Ascending aorta (tissue), 2 donors: ENCODE data around the gene TBX4. TPM values are rescaled to one million over a fixed set of nuclear protein-coding genes. Genes with fewer than 3 reads are reported as not detected.

Source experiments
- DNase-seq, 2 donors: peaks; one replicate each; pipeline ENCODE4 v3.0.0-alpha.2; 2019; ENCODE audit warnings: low spot score in 2 of 2
- H3K27ac ChIP-seq, 2 donors: fragments of 200-600 bp; sonication (generic); one replicate each; pipeline ENCODE4 v1.5.1; 2016 to 2017; ENCODE audit warnings: mild to moderate bottlenecking in 1 of 2
- H3K27me3 ChIP-seq: fragments of 200-600 bp; sonication (generic); one replicate; pipeline ENCODE4 v1.5.1; 2017
- H3K36me3 ChIP-seq, 2 donors: fragments of 200-600 bp; sonication (generic); one replicate each; pipeline ENCODE4 v1.5.1; 2016
- H3K4me1 ChIP-seq, 2 donors: fragments of 200-600 bp; sonication (generic); one replicate each; pipeline ENCODE4 v1.5.1; 2016 to 2017; ENCODE audit warnings: mild to moderate bottlenecking in 1 of 2
- H3K4me3 ChIP-seq, 2 donors: fragments of 200-600 bp; sonication (generic); one replicate each; pipeline ENCODE4 v1.5.1; 2016 to 2017; ENCODE audit warnings: mild to moderate bottlenecking in 1 of 2
- H3K9me3 ChIP-seq, 2 donors: fragments of 200-600 bp; sonication (generic); one replicate each; pipeline ENCODE4 v1.5.1; 2016
- intact Hi-C: fragments of 100-400 bp; cut with DNase I; formaldehyde crosslinking; loops from one replicate; pipeline ENCODE4 v1.15.1; 2023
- total RNA-seq: library from RNA; depleted of rRNA; stranded (reverse); fragments of >200 nt; gene quantifications from one replicate; pipeline ENCODE4 v1.1.0, GENCODE V29; 2016
- TF ChIP-seq, protein P1 (sequence below), 3 experiments: fragments of 200-600 bp in 2 of 3; fragments of 450-650 bp in 1 of 3; sonication (generic) in 2 of 3; IDR thresholded peaks; one replicate each; pipeline ENCODE4 v1.5.1; 2016 to 2019; ENCODE audit warnings: antibody characterized with exemption in 3 of 3, mild to moderate bottlenecking in 1 of 3, moderate library complexity in 1 of 3

TBX4 gene
- total RNA-seq, 1 donor from 2014 or later = not detected

GRCh38 chr17:61411261-61412142 is 40.7 kb upstream of the TBX4 start:
- peak overlapping the region; percentile 94 to 96 for H3K27ac ChIP-seq
- H3K36me3 ChIP-seq = no peaks in the 10 kb centered on the region
- H3K4me3 ChIP-seq = peak overlapping the region; percentile 78 to 80
- TF ChIP-seq, protein P1, sequence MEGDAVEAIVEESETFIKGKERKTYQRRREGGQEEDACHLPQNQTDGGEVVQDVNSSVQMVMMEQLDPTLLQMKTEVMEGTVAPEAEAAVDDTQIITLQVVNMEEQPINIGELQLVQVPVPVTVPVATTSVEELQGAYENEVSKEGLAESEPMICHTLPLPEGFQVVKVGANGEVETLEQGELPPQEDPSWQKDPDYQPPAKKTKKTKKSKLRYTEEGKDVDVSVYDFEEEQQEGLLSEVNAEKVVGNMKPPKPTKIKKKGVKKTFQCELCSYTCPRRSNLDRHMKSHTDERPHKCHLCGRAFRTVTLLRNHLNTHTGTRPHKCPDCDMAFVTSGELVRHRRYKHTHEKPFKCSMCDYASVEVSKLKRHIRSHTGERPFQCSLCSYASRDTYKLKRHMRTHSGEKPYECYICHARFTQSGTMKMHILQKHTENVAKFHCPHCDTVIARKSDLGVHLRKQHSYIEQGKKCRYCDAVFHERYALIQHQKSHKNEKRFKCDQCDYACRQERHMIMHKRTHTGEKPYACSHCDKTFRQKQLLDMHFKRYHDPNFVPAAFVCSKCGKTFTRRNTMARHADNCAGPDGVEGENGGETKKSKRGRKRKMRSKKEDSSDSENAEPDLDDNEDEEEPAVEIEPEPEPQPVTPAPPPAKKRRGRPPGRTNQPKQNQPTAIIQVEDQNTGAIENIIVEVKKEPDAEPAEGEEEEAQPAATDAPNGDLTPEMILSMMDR (IDR thresholded peaks at IDR 0.05) = no peak
- H3K4me1 ChIP-seq = peaks cover 4 to 32% of the 10 kb centered on the region in 2 donors
- intact Hi-C loops = loop anchor here (1.0 to 10.0 kb wide), 8 partner anchors 451 to 1019 kb away; partner anchors contain the start of genes APPBP2, BCAS3, BRIP1 and PPM1D
- peak; percentile 9 to 80 for DNase-seq
- no peaks in the 10 kb centered on the region for H3K27me3 ChIP-seq
- no peaks in the 10 kb centered on the region for H3K9me3 ChIP-seq

GRCh38 chr17:61412143-61412859 is 39.9 kb upstream of the TBX4 start:
- H3K9me3 ChIP-seq = no peaks in the 10 kb centered on the region
- H3K4me3 ChIP-seq = peak overlapping the region; percentile 78 to 80
- peak; percentile 35 to 91 for DNase-seq
- H3K27me3 ChIP-seq = no peaks in the 10 kb centered on the region
- TF ChIP-seq, protein P1 (IDR thresholded peaks at IDR 0.05) = peak; percentile 99 to 100 (median 99)
- peaks cover 9 to 40% of the 10 kb centered on the region in 2 donors for H3K4me1 ChIP-seq
- intact Hi-C loops = loop anchor here (2.0 to 10.0 kb wide), 7 partner anchors 450 to 1020 kb away; partner anchors contain the start of genes APPBP2, BRIP1, PPM1D and USP32
- no peaks in the 10 kb centered on the region for H3K36me3 ChIP-seq
- H3K27ac ChIP-seq = peak overlapping the region; percentile 94 to 96

GRCh38 chr17:61412860-61413660 is 39.2 kb upstream of the TBX4 start:
- peaks cover 9 to 38% of the 10 kb centered on the region in 2 donors for H3K4me1 ChIP-seq
- no peaks in the 10 kb centered on the region for H3K36me3 ChIP-seq
- TF ChIP-seq, protein P1 (IDR thresholded peaks at IDR 0.05) = no peak
- no peaks in the 10 kb centered on the region for H3K9me3 ChIP-seq
- DNase-seq = peak; percentile 8 to 64
- peak overlapping the region; percentile 78 to 80 for H3K4me3 ChIP-seq
- H3K27me3 ChIP-seq = no peaks in the 10 kb centered on the region
- peak overlapping the region; percentile 94 to 96 for H3K27ac ChIP-seq
- intact Hi-C loops = loop anchor here (2.0 to 10.0 kb wide), 7 partner anchors 450 to 1021 kb away; partner anchors contain the start of genes APPBP2, BRIP1, PPM1D and USP32

GRCh38 chr17:61413661-61414126 is 38.5 kb upstream of the TBX4 start:
- H3K4me3 ChIP-seq = peak overlapping the region in 1 of 2 donors; percentile 78
- no peaks in the 10 kb centered on the region for H3K27me3 ChIP-seq
- H3K4me1 ChIP-seq = peaks cover 9 to 32% of the 10 kb centered on the region in 2 donors
- TF ChIP-seq, protein P1 (IDR thresholded peaks at IDR 0.05) = no peak
- H3K36me3 ChIP-seq = no peaks in the 10 kb centered on the region
- H3K9me3 ChIP-seq = no peaks in the 10 kb centered on the region
- H3K27ac ChIP-seq = peak overlapping the region; percentile 94 to 96
- intact Hi-C loops = loop anchor here (2.0 to 10.0 kb wide), 7 partner anchors 449 to 1021 kb away; partner anchors contain the start of genes APPBP2, BRIP1, PPM1D and USP32
- DNase-seq = peak in 1 of 2 donors; percentile 42
